CD4-positive, alpha-beta T cell treated with Interleukin-2 at 100 ng/mL for 4 hours (primary cell): ENCODE results near the gene RPUSD4.

ENCODE experiments used
- DNase-seq: peaks from one replicate; pipeline ENCODE4 v3.0.0-alpha.2; 2020; ENCODE audit warnings: low spot score

The RPUSD4 gene

GRCh38 chr11:126182787-126183445 lies 28.5 kb downstream of the RPUSD4 start:
- no peak for DNase-seq

DNA sequence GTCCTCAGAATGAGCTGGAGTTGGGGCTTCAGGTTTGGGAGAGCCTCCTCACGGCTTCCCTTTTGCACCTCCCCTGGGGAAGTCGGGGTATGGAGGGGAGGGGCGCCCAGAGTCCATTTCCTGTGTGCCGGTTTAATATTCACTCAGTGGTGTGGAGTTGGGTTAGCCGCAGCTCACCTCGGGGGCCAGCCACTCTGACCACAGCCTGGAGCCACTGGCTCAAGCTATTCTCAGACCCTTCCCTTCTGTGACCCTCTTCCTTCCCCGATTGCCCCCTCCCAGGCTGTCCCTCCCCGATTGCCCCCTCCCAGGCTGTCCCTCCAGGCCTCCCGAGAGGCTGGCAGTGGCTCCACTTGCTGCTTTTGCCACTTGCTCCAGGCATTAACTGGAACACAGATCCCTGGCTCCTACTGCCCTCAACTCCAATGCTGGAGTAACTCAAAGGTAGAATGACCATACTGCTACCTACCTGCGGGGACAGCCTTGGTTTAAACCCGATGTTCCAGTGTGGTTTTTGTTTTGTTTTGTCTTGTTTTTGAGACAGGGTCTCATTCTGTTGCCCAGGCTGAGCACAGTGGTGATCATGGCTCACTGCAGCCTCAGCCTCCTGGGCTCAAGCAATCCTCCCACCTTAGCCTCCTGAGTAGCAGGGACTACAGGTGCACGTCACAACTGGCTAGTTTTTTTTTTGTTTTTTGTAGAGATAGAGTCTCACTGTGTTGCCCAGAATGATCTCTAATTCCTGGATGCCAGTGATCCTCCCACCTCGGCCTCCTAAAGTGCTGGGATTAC lies 29.3 kb downstream of the RPUSD4 start:
- no peak for DNase-seq

GRCh38 chr11:126176853-126177470 lies 34.5 kb downstream of the RPUSD4 start:
- no peak for DNase-seq

DNA sequence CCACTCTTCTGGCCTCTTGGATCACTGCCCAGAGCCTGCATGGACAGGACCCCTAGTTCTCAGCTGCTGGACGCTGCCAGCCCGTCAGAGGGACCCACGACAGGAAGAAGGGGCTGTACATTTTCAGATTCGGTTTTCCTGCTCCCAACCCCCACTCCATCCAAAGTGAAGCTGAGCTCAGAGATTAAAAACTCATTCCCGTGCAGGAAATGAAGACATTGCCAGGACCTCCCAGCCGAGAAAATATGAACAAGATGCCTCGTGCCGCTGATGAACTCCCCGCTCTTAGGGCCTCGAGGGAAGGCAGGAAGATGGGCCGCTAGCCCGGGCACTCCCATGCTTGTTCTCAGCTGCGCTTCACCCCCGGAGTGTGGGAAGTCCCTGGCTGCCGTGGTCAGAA lies 36.1 kb downstream of the RPUSD4 start:
- no peak for DNase-seq

DNA sequence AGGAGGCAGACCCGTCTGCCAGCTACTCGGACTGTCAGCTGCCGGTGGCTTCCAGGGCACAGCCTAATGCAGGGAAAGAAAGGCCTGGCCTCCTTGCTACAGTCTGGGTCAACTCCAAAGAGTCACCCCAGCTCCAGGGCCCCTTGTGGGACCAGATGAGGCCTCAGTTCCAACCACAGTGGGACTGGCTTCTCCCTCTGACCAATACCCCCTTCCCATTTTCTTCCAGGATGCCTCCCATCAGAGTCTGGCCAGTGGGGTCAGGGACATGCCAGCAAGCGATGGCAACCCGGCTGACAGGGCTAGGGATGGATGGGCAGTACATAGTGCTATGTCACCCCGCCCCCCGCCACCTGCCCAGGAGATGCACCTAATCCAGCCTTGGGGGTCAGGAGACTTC lies 36.6 kb downstream of the RPUSD4 start:
- DNase-seq: no peak

DNA sequence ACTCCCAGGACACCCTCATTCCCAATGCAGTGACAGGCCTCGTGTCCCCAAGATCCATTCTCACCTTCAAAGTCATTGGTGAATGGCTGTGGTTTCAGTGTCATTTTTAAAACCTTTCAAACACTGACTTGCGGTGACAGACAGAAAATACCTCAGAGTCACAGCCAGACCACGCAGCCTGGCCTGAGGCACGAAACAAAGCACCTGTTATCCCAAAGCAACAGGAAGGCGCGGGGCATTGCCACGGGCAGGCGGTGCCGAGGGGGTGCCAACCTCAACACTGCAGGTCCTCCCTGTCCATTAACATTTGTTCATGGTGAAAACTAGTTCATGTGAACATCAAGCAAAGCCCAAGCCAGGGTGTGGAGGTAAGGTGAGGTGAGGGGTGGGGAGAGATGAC lies 38.2 kb downstream of the RPUSD4 start:
- no peak for DNase-seq

DNA sequence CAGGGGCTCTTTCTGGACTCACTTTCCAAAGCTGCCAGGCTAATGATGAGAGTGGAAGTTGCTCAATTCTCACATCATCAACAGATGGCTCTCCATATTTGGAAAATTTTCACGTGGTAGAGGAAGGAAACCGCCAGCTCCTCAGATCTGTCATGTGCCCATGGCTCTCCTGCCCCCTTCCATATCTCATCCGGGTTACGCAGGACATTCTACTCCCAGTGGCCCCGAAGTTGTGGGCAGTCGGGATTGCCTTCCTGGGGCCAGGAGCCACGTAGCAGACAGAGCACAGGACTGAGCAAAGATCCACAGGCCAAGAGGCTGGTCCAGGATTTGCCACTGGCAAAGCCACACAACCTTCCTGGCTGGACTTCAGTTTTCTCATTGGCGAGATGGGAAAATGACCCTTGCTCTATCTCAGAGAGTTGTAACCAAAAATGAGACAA lies 38.8 kb downstream of the RPUSD4 start:
- no peak for DNase-seq

DNA sequence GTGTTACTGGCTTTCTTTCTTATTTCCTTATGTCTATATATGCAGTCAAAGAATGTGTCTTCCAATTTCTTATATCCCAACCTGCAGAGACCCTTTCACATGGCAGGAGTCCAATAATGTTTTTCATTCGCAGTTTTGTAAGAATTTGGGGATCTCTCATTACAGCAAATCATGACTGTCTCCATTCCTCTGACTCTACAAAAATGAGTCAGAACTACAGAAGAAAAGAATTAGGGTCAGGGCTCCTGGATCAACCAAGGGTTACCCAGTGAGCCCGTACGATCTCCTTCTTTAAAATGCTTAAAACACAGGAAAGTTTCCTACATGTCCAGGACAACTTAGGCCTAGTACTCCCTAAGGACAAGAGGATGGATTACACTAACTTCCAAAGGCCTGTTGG lies 42.2 kb downstream of the RPUSD4 start:
- DNase-seq: no peak

DNA sequence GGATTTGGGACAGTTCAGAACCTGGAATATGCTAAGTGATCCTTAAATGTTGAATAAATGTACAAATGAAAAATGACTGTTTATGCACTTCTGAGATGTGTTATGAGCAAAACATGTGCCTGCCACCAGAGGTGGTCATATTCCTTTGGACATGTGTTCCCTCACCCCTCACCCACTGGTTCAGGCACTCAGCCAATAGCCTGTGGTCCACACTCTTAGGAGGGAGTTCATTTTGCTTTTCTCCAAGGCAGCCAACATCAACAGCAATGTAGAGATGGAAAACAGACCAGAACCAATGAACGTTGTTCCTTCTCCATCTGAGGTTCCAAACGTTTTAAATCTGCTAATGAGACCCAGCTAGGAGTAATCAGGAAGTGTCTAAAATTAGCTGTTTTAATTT lies 44.0 kb downstream of the RPUSD4 start:
- no peak for DNase-seq

- no peak for DNase-seq
Measured at GRCh38 chr11:126166413-126166812, 45.0 kb downstream of the RPUSD4 start.

DNA sequence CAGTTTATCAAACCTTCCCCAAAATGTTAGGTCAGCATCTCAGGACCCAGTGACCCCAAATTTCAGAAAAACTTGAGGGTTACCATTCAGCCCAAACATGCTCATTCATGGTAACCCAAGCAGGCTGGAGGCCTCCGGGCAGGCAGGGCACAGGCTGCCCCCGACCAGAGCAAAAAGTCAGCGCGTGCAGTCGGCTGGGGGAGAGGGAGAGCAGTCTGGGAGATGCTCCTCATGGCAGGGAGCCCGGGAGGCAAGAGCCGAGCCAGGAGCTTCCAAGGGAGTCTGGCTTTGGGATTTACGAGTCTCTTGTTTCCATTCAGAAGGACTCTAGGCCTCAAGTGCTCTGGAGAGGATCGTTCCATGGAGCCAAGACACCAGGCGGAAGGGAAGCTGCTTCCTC lies 45.7 kb downstream of the RPUSD4 start:
- DNase-seq: no peak

DNA sequence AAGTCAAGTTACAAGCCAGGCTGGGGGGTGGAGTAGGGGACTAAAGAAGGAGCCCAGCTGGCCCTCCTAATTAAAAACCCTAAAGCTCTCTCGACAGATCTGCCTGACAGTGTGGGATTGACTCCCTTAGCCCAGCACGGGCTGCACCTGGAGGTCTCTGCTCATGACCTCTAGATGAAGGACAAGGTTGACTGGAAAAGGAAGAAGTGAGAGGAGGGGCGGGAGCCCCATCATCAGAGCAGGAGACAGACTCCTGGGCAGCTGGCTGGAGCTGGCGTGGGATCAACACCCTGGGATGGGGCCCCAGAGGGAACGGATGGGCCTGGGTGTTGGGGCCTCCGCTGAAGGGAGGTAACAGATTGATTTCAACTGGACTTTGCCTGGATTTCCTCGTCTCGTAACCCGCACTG lies 46.1 kb downstream of the RPUSD4 start:
- no peak for DNase-seq

DNA sequence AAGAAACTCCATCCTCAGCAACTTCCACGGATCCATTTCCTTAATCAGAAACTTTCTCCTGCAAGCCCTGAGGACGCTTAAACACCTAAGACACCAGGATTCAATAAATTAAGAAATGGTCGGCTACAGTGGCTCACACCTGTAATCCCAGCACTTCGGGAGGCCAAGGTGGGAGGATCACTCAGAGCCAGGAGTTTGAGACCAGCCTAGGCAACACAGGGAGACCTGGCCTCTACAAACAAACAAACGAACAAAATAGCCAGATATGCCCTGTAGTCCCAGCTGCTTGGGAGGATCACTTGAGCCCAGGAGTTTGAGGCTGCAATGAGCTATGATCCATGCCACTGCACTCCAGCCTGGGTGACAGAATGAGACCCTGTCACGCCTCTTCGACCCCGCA lies 46.7 kb downstream of the RPUSD4 start:
- no peak for DNase-seq

GRCh38 chr11:126163779-126164178 lies 47.7 kb downstream of the RPUSD4 start:
- no peak for DNase-seq

DNA sequence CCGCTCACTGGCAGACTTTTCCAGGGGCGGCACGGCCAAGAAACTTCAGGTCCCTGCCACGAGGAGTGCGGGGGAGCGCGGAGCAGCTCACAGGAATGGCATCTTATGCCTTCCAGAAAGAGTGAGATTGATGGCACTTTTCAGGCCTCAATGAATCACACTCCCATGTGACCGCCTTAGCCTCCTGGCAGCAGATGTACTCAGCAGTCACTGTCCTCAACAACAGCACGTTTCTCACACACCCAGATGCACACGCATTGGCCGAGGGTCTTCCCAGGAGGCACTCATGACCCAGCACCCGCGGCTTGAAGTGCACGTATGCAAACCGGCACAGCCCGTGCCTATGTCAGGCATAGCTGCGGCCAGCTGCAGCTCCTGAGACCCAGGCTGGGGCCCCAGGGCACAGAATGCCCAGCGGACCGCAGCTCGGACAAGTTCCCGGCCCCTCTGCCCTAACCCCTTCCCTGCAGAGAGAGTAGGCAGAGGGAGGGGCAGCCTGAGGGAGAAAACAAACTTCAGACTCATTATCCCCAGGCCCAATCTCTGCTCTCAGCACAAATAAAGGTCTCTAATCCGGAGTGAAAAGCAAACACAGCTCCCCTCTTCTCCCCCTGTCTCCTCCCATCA lies 48.3 kb downstream of the RPUSD4 start:
- no peak for DNase-seq

- no peak for DNase-seq
Measured at GRCh38 chr11:126162306-126163030, 49.0 kb downstream of the RPUSD4 start.

DNA sequence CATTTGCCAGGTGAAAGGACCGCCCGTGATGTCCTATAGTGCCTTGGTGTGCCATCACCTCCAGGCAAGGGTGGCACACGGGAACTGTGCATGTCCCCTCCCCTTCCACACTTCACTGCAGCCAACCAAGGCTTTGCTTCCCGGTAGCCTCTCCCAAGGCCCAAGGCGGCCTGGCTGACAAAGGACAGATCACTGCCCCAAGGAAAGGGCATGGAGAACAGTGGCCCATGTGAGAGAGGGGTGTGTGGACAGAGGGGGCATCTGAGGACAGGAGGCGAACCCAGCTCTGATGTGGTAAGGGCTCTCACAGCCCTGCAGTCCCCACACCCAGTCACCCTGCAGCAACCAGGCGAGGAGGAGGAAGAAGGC lies 50.4 kb downstream of the RPUSD4 start:
- no peak for DNase-seq

DNA sequence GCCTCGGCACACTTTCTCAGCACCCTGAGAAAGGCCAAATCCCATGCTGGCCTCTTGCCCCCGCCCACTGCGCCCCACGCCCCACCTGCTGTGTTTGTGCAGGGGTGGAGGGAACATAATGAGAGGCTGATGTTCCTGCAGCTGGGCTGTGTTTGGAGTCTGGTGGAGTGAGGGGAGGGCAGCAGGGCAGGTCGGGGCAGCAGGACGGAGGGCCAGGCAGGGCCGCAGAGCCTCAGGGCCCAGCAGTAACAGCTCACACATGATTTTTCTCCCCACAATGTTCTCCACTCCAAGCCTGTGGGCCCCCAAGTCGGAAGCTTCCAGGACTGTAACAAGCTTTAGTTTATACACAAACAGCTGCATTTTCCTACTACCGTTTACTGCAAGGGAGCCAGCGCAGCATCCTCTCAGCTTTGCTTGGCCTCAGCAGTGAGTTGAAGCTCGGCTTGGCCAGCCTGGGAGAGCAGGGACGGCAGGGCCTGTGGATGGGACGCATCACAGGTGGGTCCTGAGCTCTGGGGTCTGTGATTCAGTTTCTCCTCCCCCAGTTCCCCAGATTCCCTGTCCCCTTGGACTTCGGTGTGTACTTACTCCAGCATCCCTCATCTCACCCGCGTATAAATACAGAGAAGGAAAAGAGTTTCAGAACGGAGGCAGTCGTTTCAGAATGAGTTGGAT lies 51.0 kb downstream of the RPUSD4 start:
- DNase-seq: no peak

DNA sequence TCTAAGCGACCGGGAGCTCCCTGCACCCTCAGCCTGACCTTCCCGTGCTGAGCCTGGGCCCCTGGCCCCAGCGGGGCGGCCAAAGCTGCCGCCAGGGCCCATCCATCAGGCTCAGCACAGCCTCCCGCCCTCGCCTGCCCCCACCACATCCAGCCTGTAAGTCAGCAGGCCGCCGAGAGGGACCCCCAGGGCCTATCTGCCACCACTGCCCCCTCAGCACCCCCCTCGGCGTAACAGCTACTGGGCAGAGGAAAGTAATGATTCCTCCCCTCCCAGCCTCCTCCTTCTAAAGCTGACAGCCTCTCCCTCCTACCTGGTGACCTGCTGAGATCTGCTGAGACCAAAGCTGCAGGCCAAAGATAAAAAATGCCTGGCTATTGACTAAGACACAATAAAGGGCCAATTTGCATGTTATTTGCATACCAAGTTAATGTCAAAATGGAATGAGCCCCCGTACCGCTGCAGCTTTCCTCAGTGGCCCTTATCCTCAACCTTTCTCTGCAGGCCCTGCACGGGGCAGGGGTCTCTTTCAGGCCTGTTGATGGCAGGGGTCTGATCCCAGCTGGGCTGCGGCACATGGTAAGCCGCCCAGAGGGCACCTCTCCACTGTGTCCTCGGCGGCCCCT lies 51.6 kb downstream of the RPUSD4 start:
- DNase-seq: no peak

GRCh38 chr11:126158054-126158791 lies 53.2 kb downstream of the RPUSD4 start:
- DNase-seq: no peak
